Measurements from ENCODE around the gene RYR3.
"Not testable (repeated sequence)": the region's sequence is repeated elsewhere in the genome, so short reads cannot be mapped to it uniquely, and the experiment has no call there.

Gene RYR3

GRCh38 chr15:33508703-33509102, 197.9 kb downstream of the RYR3 start:
- no peak for DNase-seq (ENCODE audit: low read depth)

DNA sequence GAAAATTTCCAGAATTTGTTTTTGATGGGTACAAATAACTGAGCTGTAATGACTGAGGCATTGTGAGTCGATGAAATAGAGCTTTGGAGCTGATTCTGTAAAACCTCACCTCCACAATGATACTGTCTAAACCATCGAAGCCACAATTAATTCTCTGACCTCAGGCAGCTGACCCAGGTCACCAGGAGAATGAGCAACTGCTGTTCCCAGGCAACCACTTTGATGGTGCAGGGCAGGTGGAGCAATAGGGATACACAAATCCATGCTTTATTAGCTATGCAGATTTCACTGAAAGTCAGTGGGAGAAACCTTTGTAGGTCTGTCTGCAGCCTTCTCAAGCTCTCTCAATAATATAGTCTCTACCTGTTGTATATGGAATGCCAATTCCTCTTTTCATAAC, 204.4 kb downstream of the RYR3 start:
- no peak for DNase-seq (ENCODE audit: low read depth)

DNA sequence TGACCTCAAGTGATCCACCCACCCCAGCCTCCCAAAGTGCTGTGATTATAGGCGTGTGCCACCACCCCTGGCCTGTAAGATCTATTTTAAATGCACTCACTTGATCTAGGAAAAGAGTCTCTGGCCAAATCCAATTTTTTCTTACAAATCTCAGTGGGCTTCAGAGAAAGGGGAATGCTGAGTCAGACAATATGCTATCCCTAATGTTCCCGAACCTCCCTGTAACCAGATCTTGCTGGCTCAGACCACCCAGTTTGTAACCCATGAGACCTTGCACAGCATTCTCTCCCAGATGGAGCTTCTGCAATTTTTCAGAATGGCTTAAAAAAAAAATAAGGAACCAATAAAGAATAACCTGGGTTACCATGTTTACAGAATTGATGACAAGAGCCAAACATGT, 205.8 kb downstream of the RYR3 start:
- DNase-seq (ENCODE audit: low read depth): no peak

- DNase-seq (ENCODE audit: low read depth): no peak
Observed at GRCh38 chr15:33517944-33518343, 207.2 kb downstream of the RYR3 start.

GRCh38 chr15:33518421-33518820, 207.7 kb downstream of the RYR3 start:
- DNase-seq (ENCODE audit: low read depth): no peak

DNA sequence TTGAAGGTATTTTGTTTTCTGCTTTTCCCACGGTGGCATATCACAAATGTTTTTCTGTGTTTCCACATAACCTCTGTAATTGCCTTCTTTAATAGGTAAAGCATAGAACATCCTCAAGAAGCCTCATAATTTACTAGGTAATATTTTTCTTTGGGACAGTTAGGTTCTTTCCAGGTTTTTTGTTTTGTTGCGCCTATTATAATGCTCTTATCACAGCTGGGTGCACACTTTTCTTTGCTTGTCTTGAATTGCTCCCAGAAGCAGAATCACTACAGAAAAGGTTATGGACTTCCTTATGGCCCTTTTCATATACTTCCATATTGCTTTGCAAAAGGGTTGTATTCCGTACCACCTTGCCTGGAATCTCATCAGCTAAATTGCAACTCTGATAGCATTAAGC, 213.5 kb downstream of the RYR3 start:
- DNase-seq (ENCODE audit: low read depth): no peak

DNA sequence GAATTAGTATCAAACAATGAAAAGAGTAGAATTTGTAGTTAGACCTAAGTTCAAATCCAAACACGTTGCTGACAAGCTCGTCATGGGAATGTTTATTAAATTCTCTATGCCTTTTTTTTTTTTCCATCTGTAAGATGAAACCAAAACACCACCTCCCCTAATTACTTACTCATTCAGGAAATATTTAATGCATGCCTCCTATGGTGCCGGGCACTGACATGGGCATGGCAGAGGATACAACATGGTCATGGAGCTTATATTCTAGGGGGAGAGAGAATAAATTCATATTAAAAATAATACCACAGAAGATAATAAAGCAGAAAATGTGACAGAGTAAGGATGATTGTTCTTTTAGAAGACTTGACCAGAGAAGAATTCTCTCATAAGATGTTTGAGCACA, 215.8 kb downstream of the RYR3 start:
- DNase-seq (ENCODE audit: low read depth): no peak

- no peak for DNase-seq (ENCODE audit: low read depth)
Observed at GRCh38 chr15:33533197-33533596, 222.4 kb downstream of the RYR3 start.

DNA sequence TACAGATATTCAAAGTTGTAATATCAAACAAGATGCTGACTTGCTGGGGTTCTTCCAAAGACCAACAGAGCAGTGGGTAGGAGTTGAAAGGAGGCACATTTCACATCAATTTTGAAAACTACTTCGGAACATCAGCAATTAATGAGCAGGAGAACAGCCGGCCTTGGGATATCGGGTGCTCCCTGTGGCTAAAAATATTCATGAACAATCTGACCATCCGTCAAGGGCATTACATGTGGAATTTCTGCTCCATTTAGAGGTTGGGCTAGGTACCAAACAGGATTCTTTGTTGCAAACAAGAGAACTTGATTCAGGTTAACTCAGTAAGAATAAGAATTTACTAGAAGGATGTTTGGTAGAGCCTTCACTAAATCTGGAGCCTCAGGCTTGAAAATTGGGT, 223.9 kb downstream of the RYR3 start:
- no peak for DNase-seq (ENCODE audit: low read depth)

DNA sequence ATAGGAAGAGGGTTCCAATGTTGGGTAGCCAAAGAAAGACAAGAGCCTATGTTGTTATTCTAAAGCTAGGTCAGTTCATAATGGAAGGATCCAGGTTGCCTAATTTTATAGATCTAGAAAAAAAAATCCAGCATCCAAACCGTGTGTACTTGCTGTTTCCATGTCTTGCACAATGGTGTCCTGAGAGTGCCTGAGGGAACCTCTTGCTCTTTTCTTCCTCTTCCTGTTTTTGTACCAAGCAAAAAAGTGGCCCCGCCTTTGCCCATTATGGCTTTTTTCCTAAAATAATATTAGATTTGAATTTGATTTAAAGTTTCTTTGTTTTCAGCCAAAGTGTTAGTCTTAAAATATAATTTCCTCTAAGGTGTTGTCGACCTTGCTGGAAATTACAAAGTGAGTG, 224.4 kb downstream of the RYR3 start:
- DNase-seq (ENCODE audit: low read depth): no peak

GRCh38 chr15:33539825-33540573, 229.2 kb downstream of the RYR3 start:
- DNase-seq (ENCODE audit: low read depth): no peak

GRCh38 chr15:33543957-33544356, 233.2 kb downstream of the RYR3 start:
- DNase-seq (ENCODE audit: low read depth): no peak

DNA sequence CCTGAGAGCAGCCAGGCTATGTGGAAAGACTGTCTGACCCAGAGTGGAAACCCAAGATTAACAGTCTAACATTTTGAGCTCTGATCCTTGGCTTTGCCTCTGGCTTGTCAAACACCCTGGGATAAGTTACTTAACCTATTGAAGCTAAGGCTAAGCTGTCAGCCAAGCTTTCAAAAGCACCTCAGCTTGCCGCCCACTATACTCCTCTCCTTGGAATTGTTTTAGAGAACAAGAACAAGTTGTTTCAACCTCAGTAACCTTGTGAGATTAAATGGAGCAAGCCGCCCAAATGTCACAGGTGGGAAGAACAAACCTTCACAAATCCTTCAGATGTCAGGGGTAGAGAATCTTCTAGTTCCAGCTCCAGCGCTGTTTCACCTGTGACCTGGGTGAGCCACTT, 235.1 kb downstream of the RYR3 start:
- no peak for DNase-seq (ENCODE audit: low read depth)

DNA sequence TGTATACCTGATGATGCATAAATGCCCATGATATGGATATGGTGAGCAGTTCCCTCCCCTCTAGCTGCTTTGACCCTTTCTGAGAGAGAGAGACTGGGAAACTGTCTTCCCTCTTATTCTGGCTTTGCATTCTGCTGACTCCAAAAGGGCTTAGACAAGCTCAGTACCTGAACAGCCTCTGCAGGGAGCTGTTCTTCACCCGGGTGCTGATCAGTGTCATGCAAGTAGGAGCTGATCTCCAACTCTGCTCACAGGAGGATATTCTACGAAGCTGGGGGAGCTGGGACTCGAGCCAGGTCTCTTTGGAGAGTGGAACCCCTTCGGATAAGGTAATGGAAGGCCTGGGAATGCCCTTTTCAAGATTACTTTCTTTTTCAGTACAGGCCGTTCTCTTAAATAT, 237.1 kb downstream of the RYR3 start:
- DNase-seq (ENCODE audit: low read depth): no peak

DNA sequence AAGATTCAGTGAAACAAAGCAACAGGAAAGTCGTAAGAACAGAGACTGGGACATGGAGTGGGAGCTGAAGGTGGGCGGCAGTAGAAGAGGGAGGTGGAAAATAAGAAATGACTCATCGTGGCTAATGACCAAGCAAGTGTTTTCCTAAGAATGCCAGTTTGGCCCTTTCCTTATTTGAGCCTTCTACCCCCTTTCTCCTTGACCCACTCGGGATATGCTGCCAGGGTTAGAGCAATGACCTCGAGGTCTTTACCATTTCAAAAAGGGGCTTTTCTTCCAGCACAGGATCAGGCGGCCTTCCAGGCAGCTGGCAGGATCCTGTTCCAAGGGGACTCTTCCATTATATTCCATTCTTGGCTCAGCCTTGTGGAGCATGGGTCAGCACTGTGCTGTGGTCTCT, 241.1 kb downstream of the RYR3 start:
- no peak for DNase-seq (ENCODE audit: low read depth)

DNA sequence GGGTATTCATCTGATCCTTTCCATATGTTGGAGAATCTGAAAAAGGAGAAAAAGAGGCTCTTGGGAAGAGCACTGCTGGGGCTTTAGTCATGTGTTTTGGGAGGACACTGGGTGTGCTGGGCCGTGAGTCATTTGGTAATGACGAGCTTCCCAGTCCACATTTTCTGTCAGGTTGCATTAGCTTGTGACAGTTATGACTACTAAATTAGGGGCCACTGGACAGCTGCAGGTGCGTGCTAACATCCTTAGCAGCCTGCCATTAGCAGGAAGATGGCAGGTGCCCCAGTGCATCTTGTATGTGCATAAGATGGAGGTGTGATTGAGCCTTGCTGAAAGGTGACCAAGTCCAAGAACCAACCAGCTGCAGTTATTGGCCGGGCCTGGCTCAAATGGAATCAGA, 242.4 kb downstream of the RYR3 start:
- DNase-seq (ENCODE audit: low read depth): no peak

- DNase-seq (ENCODE audit: low read depth): no peak
Observed at GRCh38 chr15:33559207-33559890, 248.6 kb downstream of the RYR3 start.

- DNase-seq (ENCODE audit: low read depth): no peak
Observed at GRCh38 chr15:33561407-33561806, 250.6 kb downstream of the RYR3 start.

DNA sequence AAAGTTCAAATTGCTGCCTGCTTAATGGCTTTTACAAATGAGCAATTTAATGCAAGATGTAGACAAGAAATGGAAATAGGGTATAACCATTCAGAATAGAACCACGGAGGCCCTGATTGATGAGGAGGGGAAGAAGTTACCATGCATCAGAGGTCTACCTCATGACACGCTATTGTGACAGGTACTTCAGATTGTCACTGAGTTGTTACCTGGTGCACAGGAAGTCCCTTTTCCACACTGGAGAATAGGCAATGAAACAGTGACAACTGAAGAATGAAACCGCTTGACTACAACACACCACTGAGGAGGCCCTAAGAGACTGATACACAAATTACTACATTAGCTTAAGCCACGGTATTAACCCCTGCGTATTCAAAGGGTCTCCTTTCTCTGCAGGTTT, 251.2 kb downstream of the RYR3 start:
- DNase-seq (ENCODE audit: low read depth): no peak

- no peak for DNase-seq (ENCODE audit: low read depth)
Observed at GRCh38 chr15:33565094-33565493, 254.3 kb downstream of the RYR3 start.

- no peak for DNase-seq (ENCODE audit: low read depth)
Observed at GRCh38 chr15:33567652-33568051, 256.9 kb downstream of the RYR3 start.

GRCh38 chr15:33569036-33569435, 258.3 kb downstream of the RYR3 start:
- no peak for DNase-seq (ENCODE audit: low read depth)

DNA sequence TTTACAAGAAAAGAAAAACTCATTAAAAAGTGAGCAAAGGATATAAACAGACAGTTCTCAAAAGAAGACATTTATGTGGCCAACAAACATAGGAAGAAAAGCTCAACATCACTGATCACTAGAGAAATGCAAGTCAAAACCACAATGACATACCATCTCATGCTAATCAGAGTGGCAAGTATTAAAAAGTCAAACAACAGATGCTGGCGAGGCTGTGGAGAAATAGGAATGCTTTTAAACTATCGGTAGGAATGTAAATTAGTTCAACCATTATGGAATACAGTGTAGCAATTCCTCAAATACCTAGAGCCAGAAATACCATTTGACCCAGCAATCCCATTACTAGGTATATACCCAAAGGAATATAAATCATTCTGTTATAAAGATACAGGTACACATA, 267.1 kb downstream of the RYR3 start:
- DNase-seq (ENCODE audit: low read depth): not testable (repeated sequence)

- no peak for DNase-seq (ENCODE audit: low read depth)
Observed at GRCh38 chr15:33580526-33580925, 269.8 kb downstream of the RYR3 start.

Measured in activated T-helper 9 cell treated with anti-CD3 and anti-CD28 coated beads, Interleukin-2, amount 50 U/mL, for 16 hours (primary cell).